Suprapubic skin (tissue), 4 donors: ENCODE data around the gene TCEAL3.

ENCODE experiments used
- CTCF ChIP-seq, 2 donors: fragments of 200-600 bp in 1 of 2; fragments of 450-650 bp in 1 of 2; sonication (generic) in 1 of 2; IDR thresholded peaks; one replicate each; pipeline ENCODE4 v1.5.1; 2016 to 2019; ENCODE audit warnings: antibody characterized with exemption in 2 of 2, mild to moderate bottlenecking in 1 of 2, moderate library complexity in 1 of 2
- POLR2A ChIP-seq, 2 donors: fragments of 450-650 bp; IDR thresholded peaks; one replicate each; pipeline ENCODE4 v1.6.1; 2017; ENCODE audit warnings: antibody characterized with exemption in 2 of 2, mild to moderate bottlenecking in 2 of 2, moderate library complexity in 2 of 2
- POLR2AphosphoS5 ChIP-seq, 3 donors: sonication (generic); formaldehyde crosslinking; IDR thresholded peaks; one replicate each; pipeline ENCODE4 v1.6.1; 2017; ENCODE audit warnings: antibody characterized with exemption in 3 of 3

GRCh38 chrX:103651151-103651773 lies 43.5 kb downstream of the TCEAL3 start:
- no peak for TF ChIP-seq CTCF (IDR thresholded peaks at IDR 0.05)
- TF ChIP-seq POLR2AphosphoS5 (IDR thresholded peaks at IDR 0.05), result no peak
- no peak for TF ChIP-seq POLR2A (IDR thresholded peaks at IDR 0.05)
